Measurements from ENCODE around the gene OR51Q1.

DNA sequence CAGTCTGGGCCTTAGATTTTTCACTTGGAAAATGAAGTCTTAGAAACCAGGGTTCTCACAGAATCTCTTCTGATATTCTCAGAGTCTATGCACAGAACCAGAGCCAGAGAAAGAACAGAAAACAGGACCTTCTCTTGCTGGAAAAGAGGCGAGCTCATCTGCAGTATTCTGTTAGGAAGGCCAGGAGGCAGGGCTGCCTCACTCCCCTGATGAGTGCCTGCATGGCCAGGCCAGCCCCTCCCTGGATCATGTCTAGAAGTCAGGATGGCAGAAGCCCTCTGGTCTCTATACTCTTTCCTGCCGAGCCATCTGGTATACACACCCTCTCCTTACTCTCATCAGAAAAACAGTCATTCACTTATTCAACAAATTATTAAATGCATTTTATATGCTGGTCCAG lies 37.6 kb upstream of the OR51Q1 start:
- TF ChIP-seq CTCF (IDR thresholded peaks at IDR 0.05) (no peak), GATA2 (CRISPR knock-in tag; IDR thresholded peaks at IDR 0.05) (no peak)
